HepG2 (cell line): ENCODE measurements around the gene OTOGL. TPM values are rescaled to one million over a fixed set of nuclear protein-coding genes. Genes with fewer than 3 reads are reported as not detected.

Source experiments
- ATAC-seq: fragments of 200-7000 bp; cut with Tn5 transposase; 3 replicates; pipeline ENCODE4 v1.9.1; 2020; ENCODE audit warnings: mild to moderate bottlenecking, moderate library complexity
- BruUV-seq: library from RNA; stranded (reverse); fragments of 400-500 nt; replicated peaks from 2 replicates; lab custom pipeline; 2021; lab: Mats Ljungman, UMichigan
- CTCF ChIA-PET: fragments of 300-600 bp; formaldehyde crosslinking; extraction: SDS; loops from one replicate; lab custom pipeline; 2021; ENCODE audit warnings: low total read pairs, inconsistent platforms, low intra/inter-chr PET ratio; lab: Yijun Ruan, JAX
- POLR2A ChIA-PET: fragments of 350-600 bp; sonication (Branson Sonifier 250); formaldehyde crosslinking; loops from one replicate; lab custom pipeline; 2020; ENCODE audit warnings: antibody characterized with exemption, inconsistent platforms; lab: Yijun Ruan, JAX
- DNase-seq: peaks from one replicate; pipeline ENCODE4 v3.0.0-alpha.2; 2015; ENCODE audit warnings: low spot score
- FAIRE-seq: peaks from 3 replicates; lab custom pipeline; 2011; peaks lifted over from hg19 to GRCh38; lab: Jason Lieb, UNC
- H2AFZ ChIP-seq: one replicate; pipeline ENCODE4 v1.6.1; 2011; ENCODE audit warnings: low read length, inconsistent platforms
- H3K27ac ChIP-seq: fragments of 300-600 bp; 3 replicates; pipeline ENCODE4 v1.8.0; 2011; ENCODE audit warnings: mixed run types, mild to moderate bottlenecking, mixed read lengths, low read length, inconsistent platforms; ENCODE audit not compliant: insufficient read depth; ENCODE audit errors: extremely low read length
- H3K27me3 ChIP-seq, 2 experiments: fragments of 200-600 bp in 1 of 2; 2 replicates in 1 of 2; 3 replicates in 1 of 2; pipeline versions ENCODE4 v1.6.0 to v1.8.0; 2011; ENCODE audit warnings: low read length in 2 of 2, mild to moderate bottlenecking in 2 of 2, moderate library complexity in 2 of 2, inconsistent platforms in 1 of 2; ENCODE audit not compliant: insufficient read depth in 2 of 2, control insufficient read depth in 1 of 2
- H3K36me3 ChIP-seq, 2 experiments: fragments of 200-600 bp in 1 of 2; replicated peaks in 1 of 2; 2 replicates in 1 of 2; 3 replicates in 1 of 2; pipeline versions ENCODE4 v1.5.1 to v1.8.0; 2011; ENCODE audit warnings: low read length in 2 of 2, inconsistent platforms in 1 of 2; ENCODE audit not compliant: insufficient read depth in 2 of 2, control insufficient read depth in 1 of 2
- H3K4me1 ChIP-seq: 2 replicates; pipeline ENCODE4 v1.5.1; 2012; ENCODE audit warnings: low read length, inconsistent platforms; ENCODE audit not compliant: insufficient read depth
- H3K4me2 ChIP-seq: 2 replicates; pipeline ENCODE4 v1.6.0; 2011; ENCODE audit warnings: low read depth, low read length, inconsistent platforms
- H3K4me3 ChIP-seq, 3 experiments: fragments of 200-600 bp in 1 of 3; sonication (generic), shearing (Covaris generic) in 1 of 3; replicated peaks in 1 of 3; 2 replicates each; pipeline ENCODE4 v1.5.1; 2011 to 2016; ENCODE audit warnings: low read length in 3 of 3, inconsistent platforms in 2 of 3, low read depth in 2 of 3, mild to moderate bottlenecking in 2 of 3, control low read depth in 1 of 3, mixed read lengths in 1 of 3; ENCODE audit not compliant: insufficient read depth in 1 of 3
- H3K79me2 ChIP-seq: one replicate; pipeline ENCODE4 v1.6.1; 2011; ENCODE audit warnings: low read length, inconsistent platforms; ENCODE audit not compliant: insufficient read depth
- H3K9ac ChIP-seq: 2 replicates; pipeline ENCODE4 v1.6.0; 2011; ENCODE audit warnings: mild to moderate bottlenecking, low read depth, low read length, inconsistent platforms; ENCODE audit not compliant: insufficient read depth
- H3K9me3 ChIP-seq: 2 replicates; pipeline ENCODE4 v1.5.1; 2012; ENCODE audit warnings: mild to moderate bottlenecking, low read length
- H4K20me1 ChIP-seq: 2 replicates; pipeline ENCODE4 v1.6.0; 2011; ENCODE audit warnings: inconsistent platforms, mild to moderate bottlenecking, low read length, moderate library complexity; ENCODE audit not compliant: insufficient read depth
- BATF2 ChIP-seq: sonication (generic); formaldehyde crosslinking; IDR thresholded peaks from 2 replicates; pipeline ENCODE4 v1.8.0; 2022; ENCODE audit warnings: mild to moderate bottlenecking, missing genetic modification reagents, moderate library complexity
- BRCA1 ChIP-seq: sonication (generic); formaldehyde crosslinking; IDR thresholded peaks from 2 replicates; pipeline ENCODE4 v1.4.0; 2020; ENCODE audit warnings: missing genetic modification reagents
- SKI ChIP-seq: fragments of 450-650 bp; IDR thresholded peaks from one replicate; pipeline ENCODE4 v1.6.1; 2018; ENCODE audit warnings: mild to moderate bottlenecking; ENCODE audit not compliant: partially characterized antibody
- SSRP1 ChIP-seq: IDR thresholded peaks from 2 replicates; pipeline ENCODE4 v1.6.1; 2016; ENCODE audit warnings: control low read depth
- SYNCRIP ChIP-seq: fragments of 200-400 bp; formaldehyde crosslinking; IDR thresholded peaks from 2 replicates; pipeline ENCODE4 v1.6.1; 2018; ENCODE audit warnings: mild to moderate bottlenecking, low read depth, low read length; ENCODE audit not compliant: insufficient read depth
- ZBTB7B ChIP-seq: sonication (generic); formaldehyde crosslinking; IDR thresholded peaks from 2 replicates; pipeline ENCODE4 v1.4.0; 2020; ENCODE audit warnings: missing genetic modification reagents
- ZNF576 ChIP-seq: sonication (generic); formaldehyde crosslinking; IDR thresholded peaks from 2 replicates; pipeline ENCODE4 v1.4.0; 2020; ENCODE audit warnings: mild to moderate bottlenecking, missing genetic modification reagents
- ZNF609 ChIP-seq: sonication (generic); formaldehyde crosslinking; IDR thresholded peaks from 2 replicates; pipeline ENCODE4 v1.4.0; 2020; ENCODE audit warnings: mild to moderate bottlenecking, missing genetic modification reagents, borderline replicate concordance
- ZNF674 ChIP-seq: sonication (generic); formaldehyde crosslinking; IDR thresholded peaks from 2 replicates; pipeline ENCODE4 v1.5.0; 2020; ENCODE audit warnings: low read depth, mild to moderate bottlenecking, missing genetic modification reagents
- ZNF7 ChIP-seq: IDR thresholded peaks from 2 replicates; pipeline ENCODE4 v1.6.1; 2016; ENCODE audit warnings: missing biosample characterization, missing genetic modification reagents
- WGBS: methylation state at CpG from one replicate; pipeline ENCODE4 v1.1.6; 2017; ENCODE audit warnings: low lambda C conversion rate; 5-methylcytosine and 5-hydroxymethylcytosine counted together
- in situ Hi-C: cut with HindIII; loops from 2 replicates; pipeline ENCODE4 v1.10.0; 2017; ENCODE audit warnings: low pct_unique_long_range_greater_than_20kb; ENCODE audit not compliant: extremely low pct_ligation_motif_present
- intact Hi-C: fragments of 100-400 bp; cut with micrococcal nuclease; formaldehyde crosslinking; loops from one replicate; pipeline ENCODE4 v1.10.0; 2022; ENCODE audit not compliant: unreplicated experiment
- polyA plus RNA-seq, 8 experiments: library from polyadenylated mRNA; depleted of rRNA in 3 of 8; stranded (reverse) in 7 of 8; unstranded in 1 of 8; fragments of >200 nt; fragmentation: Illumina TruSeq in 4 of 8; extraction: Trizol in 4 of 8; gene quantifications; 2 replicates each; pipeline versions ENCODE4 v1.2.1 to v1.2.3, GENCODE V29; 2011 to 2016; ENCODE audit warnings: low read depth in 4 of 8, missing spikeins in 1 of 8, mixed read lengths in 1 of 8; ENCODE audit not compliant: insufficient read depth in 1 of 8
- total RNA-seq, 5 experiments: library from RNA; depleted of rRNA; stranded (reverse); fragments of >200 nt; fragmentation: Illumina TruSeq; extraction: Trizol; gene quantifications; 2 replicates each; pipeline ENCODE4 v1.2.3, GENCODE V29; 2016; ENCODE audit warnings: low read depth in 1 of 5
- TF ChIP-seq, protein P1 (sequence below): sonication (generic); formaldehyde crosslinking; IDR thresholded peaks from 2 replicates; pipeline ENCODE4 v1.5.0; 2020; ENCODE audit warnings: mild to moderate bottlenecking, missing genetic modification reagents
- TF ChIP-seq, protein P2 (sequence below): sonication (generic); formaldehyde crosslinking; IDR thresholded peaks from 2 replicates; pipeline ENCODE4 v1.5.1; 2020; ENCODE audit warnings: mild to moderate bottlenecking, moderate library complexity, missing genetic modification reagents
- TF ChIP-seq, protein P3 (sequence below): IDR thresholded peaks from 2 replicates; pipeline ENCODE4 v1.6.1; 2016; ENCODE audit warnings: mild to moderate bottlenecking, missing biosample characterization, missing genetic modification reagents

Gene OTOGL
- total and polyA plus RNA-seq, 2 of the 13 experiments (the other 11 are each of a cell fraction or from before 2014, with no cell fraction given): not detected

GRCh38 chr12:80271780-80272179 lies 172.4 kb downstream of the OTOGL start (continued):
- TF ChIP-seq, protein P1, sequence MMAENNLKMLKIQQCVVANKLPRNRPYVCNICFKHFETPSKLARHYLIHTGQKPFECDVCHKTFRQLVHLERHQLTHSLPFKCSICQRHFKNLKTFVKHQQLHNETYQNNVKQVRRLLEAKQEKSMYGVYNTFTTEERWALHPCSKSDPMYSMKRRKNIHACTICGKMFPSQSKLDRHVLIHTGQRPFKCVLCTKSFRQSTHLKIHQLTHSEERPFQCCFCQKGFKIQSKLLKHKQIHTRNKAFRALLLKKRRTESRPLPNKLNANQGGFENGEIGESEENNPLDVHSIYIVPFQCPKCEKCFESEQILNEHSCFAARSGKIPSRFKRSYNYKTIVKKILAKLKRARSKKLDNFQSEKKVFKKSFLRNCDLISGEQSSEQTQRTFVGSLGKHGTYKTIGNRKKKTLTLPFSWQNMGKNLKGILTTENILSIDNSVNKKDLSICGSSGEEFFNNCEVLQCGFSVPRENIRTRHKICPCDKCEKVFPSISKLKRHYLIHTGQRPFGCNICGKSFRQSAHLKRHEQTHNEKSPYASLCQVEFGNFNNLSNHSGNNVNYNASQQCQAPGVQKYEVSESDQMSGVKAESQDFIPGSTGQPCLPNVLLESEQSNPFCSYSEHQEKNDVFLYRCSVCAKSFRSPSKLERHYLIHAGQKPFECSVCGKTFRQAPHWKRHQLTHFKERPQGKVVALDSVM (CRISPR knock-in tag): no peak
- TF ChIP-seq ZNF674 (CRISPR knock-in tag): no peak

DNA sequence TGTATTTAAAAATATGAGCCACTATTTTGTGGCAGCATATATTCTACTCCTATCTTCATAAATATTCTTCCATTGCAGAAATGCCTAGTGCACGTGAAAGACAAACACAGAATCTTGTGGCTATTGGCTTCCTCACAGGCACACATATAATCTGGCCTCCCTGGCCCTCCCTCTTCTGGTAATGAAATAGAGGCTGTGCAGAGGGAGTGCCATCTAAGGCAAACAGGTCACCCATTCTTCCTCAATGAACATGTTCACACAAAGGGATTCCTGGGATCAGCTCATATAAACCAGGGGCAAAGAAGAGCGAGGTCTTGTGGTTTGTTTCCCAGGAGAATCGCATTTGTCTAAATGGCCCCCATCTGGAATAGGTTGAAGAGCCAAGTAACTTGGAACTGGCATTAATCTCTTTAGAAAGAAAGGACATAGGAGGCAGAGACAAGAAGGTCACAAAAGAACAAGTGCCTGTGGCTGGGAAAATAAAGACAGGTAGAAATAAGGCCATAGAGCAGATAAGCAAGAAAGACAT lies 173.1 kb downstream of the OTOGL start:
- H3K4me3 ChIP-seq: no peak overlapping the region
- no peaks in the 10 kb centered on the region for H3K4me1 ChIP-seq
- CTCF ChIA-PET: no interaction called here
- DNase-seq (no peak), ATAC-seq (no peak), FAIRE-seq (no peak)
- no peak overlapping the region for H2AFZ ChIP-seq
- POLR2A ChIA-PET: no interaction called here
- H3K36me3 ChIP-seq: no peaks in the 10 kb centered on the region
- H3K79me2 ChIP-seq: no peaks in the 10 kb centered on the region
- intact Hi-C loops: no loop called here
- H3K27ac ChIP-seq: no peak overlapping the region
- H4K20me1 ChIP-seq: no peaks in the 10 kb centered on the region
- in situ Hi-C loops: loop anchor here (5.0 kb wide), 1 partner anchor 80 kb away; no protein-coding TSS in a partner anchor
- BruUV-seq: no TSS peak
- no peaks in the 10 kb centered on the region for H3K27me3 ChIP-seq
- WGBS: 19% methylated on average over 3 of the region's 3 CpGs
- H3K4me2 ChIP-seq: no peak overlapping the region
- no peak overlapping the region for H3K9ac ChIP-seq
- no peaks in the 10 kb centered on the region for H3K9me3 ChIP-seq
- TF ChIP-seq, protein P2, sequence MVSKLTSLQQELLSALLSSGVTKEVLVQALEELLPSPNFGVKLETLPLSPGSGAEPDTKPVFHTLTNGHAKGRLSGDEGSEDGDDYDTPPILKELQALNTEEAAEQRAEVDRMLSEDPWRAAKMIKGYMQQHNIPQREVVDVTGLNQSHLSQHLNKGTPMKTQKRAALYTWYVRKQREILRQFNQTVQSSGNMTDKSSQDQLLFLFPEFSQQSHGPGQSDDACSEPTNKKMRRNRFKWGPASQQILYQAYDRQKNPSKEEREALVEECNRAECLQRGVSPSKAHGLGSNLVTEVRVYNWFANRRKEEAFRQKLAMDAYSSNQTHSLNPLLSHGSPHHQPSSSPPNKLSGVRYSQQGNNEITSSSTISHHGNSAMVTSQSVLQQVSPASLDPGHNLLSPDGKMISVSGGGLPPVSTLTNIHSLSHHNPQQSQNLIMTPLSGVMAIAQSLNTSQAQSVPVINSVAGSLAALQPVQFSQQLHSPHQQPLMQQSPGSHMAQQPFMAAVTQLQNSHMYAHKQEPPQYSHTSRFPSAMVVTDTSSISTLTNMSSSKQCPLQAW: no peak
- TF ChIP-seq BATF2 (CRISPR knock-in tag) (no peak), SSRP1 (CRISPR knock-in tag) (no peak), ZNF7 (CRISPR knock-in tag) (no peak), ZBTB7B (CRISPR knock-in tag) (no peak), ZNF576 (no peak), SYNCRIP (no peak), BRCA1 (CRISPR knock-in tag) (no peak), ZNF609 (CRISPR knock-in tag) (no peak), SKI (no peak)
- TF ChIP-seq, protein P3, sequence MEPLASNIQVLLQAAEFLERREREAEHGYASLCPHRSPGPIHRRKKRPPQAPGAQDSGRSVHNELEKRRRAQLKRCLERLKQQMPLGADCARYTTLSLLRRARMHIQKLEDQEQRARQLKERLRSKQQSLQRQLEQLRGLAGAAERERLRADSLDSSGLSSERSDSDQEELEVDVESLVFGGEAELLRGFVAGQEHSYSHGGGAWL (CRISPR knock-in tag): no peak
